H1 (cell line): ENCODE data around the gene METRNL. TPM values are rescaled to one million over a fixed set of nuclear protein-coding genes. Genes with fewer than 3 reads are reported as not detected.

Experiments
- CTCF ChIA-PET: fragments of 300-600 bp; sonication (Branson Sonifier 250); formaldehyde crosslinking; loops from one replicate; lab custom pipeline; 2021; ENCODE audit not compliant: partially characterized antibody; lab: Charles Lee
- POLR2A ChIA-PET: fragments of 300-600 bp; sonication (Branson Sonifier 250); formaldehyde crosslinking; loops from one replicate; lab custom pipeline; 2021; ENCODE audit warnings: inconsistent platforms; ENCODE audit not compliant: partially characterized antibody; lab: Charles Lee
- DNase-seq, 2 experiments: peaks; one replicate each; pipeline versions ENCODE4 v3.0.0 to v3.0.0-alpha.2; 2010 to 2022; ENCODE audit warnings: low spot score in 2 of 2, low read depth in 1 of 2, mixed read lengths in 1 of 2
- FAIRE-seq: peaks from 2 replicates; lab custom pipeline; 2011; peaks lifted over from hg19 to GRCh38; lab: Jason Lieb, UNC
- H2AFZ ChIP-seq: 2 replicates; pipeline ENCODE4 v1.8.1; 2012; ENCODE audit warnings: low read length, inconsistent platforms
- H2AK5ac ChIP-seq: 2 replicates; pipeline ENCODE4 v1.6.1; 2013; ENCODE audit warnings: low read depth, low read length
- H2BK120ac ChIP-seq: replicated peaks from 2 replicates; pipeline ENCODE3; 2013; ENCODE audit warnings: low read depth, low read length, inconsistent platforms
- H2BK12ac ChIP-seq: 2 replicates; pipeline ENCODE4 v1.6.1; 2013; ENCODE audit warnings: low read depth, low read length
- H2BK15ac ChIP-seq: 2 replicates; pipeline ENCODE4 v1.6.1; 2013; ENCODE audit warnings: low read length
- H2BK20ac ChIP-seq: 2 replicates; pipeline ENCODE4 v1.6.1; 2013; ENCODE audit warnings: low read length
- H2BK5ac ChIP-seq: 2 replicates; pipeline ENCODE4 v1.6.1; 2013; ENCODE audit warnings: low read depth, low read length
- H3K14ac ChIP-seq: 2 replicates; pipeline ENCODE4 v1.6.1; 2013; ENCODE audit warnings: inconsistent platforms; ENCODE audit not compliant: insufficient read length
- H3K18ac ChIP-seq: 2 replicates; pipeline ENCODE4 v1.6.1; 2013; ENCODE audit warnings: low read length; ENCODE audit errors: extremely low read depth
- H3K23ac ChIP-seq: 2 replicates; pipeline ENCODE4 v1.6.1; 2013; ENCODE audit warnings: inconsistent platforms; ENCODE audit not compliant: insufficient read length
- H3K23me2 ChIP-seq: 2 replicates; pipeline ENCODE4 v1.6.1; 2013; ENCODE audit warnings: low read depth, low read length
- H3K27ac ChIP-seq: 2 replicates; pipeline ENCODE4 v1.6.1; 2011; ENCODE audit warnings: low read depth, low read length, inconsistent platforms
- H3K27me3 ChIP-seq, 4 experiments: replicated peaks in 1 of 4; 1 replicate in 1 of 4; 2 replicates in 3 of 4; pipeline versions ENCODE4 v1.6.1 to v1.8.1; 2011 to 2013; ENCODE audit warnings: low read length in 3 of 4, mild to moderate bottlenecking in 3 of 4, inconsistent platforms in 2 of 4, mixed read lengths in 2 of 4, moderate library complexity in 1 of 4; ENCODE audit not compliant: control insufficient read depth in 3 of 4, insufficient read depth in 3 of 4; ENCODE audit errors: extremely low read depth in 1 of 4
- H3K36me3 ChIP-seq, 4 experiments: 2 replicates each; pipeline versions ENCODE4 v1.6.1 to v1.8.1; 2011 to 2013; ENCODE audit warnings: mild to moderate bottlenecking in 4 of 4, low read length in 3 of 4, moderate library complexity in 2 of 4, control low read depth in 1 of 4, inconsistent platforms in 1 of 4; ENCODE audit not compliant: insufficient read depth in 4 of 4, control insufficient read depth in 2 of 4
- H3K4ac ChIP-seq: replicated peaks from 2 replicates; pipeline ENCODE3; 2013; ENCODE audit warnings: low read length, low read depth, mixed read lengths, inconsistent platforms; ENCODE audit not compliant: insufficient read length
- H3K4me1 ChIP-seq, 4 experiments: replicated peaks in 1 of 4; 1 replicate in 1 of 4; 2 replicates in 3 of 4; pipeline versions ENCODE4 v1.6.1 to v1.8.1; 2011 to 2013; ENCODE audit warnings: low read length in 3 of 4, inconsistent platforms in 2 of 4, mixed read lengths in 1 of 4; ENCODE audit not compliant: insufficient read depth in 4 of 4, control insufficient read depth in 3 of 4
- H3K4me2 ChIP-seq, 2 experiments: 2 replicates each; pipeline versions ENCODE4 v1.6.1 to v1.8.1; 2011 to 2013; ENCODE audit warnings: low read depth in 2 of 2, low read length in 2 of 2, control low read depth in 1 of 2, inconsistent platforms in 1 of 2, mild to moderate bottlenecking in 1 of 2; ENCODE audit not compliant: insufficient read depth in 1 of 2
- H3K4me3 ChIP-seq, 4 experiments: fragments of 200-600, 300-600 bp in 1 of 4; sonication (generic), shearing (Covaris generic), sonication (Bioruptor Twin) in 1 of 4; 2 replicates each; pipeline versions ENCODE4 v1.5.1 to v1.8.1; 2011 to 2016; ENCODE audit warnings: low read length in 4 of 4, low read depth in 3 of 4, control low read depth in 2 of 4, inconsistent platforms in 2 of 4, mild to moderate bottlenecking in 2 of 4, mixed read lengths in 1 of 4, moderate library complexity in 1 of 4; ENCODE audit not compliant: insufficient read depth in 2 of 4; ENCODE audit errors: extremely low read depth in 1 of 4
- H3K56ac ChIP-seq: replicated peaks from 2 replicates; pipeline ENCODE3; 2013; ENCODE audit warnings: low read depth, mild to moderate bottlenecking, mixed read lengths, low read length, inconsistent platforms; ENCODE audit not compliant: insufficient read length
- H3K79me1 ChIP-seq: 2 replicates; pipeline ENCODE4 v1.6.1; 2013; ENCODE audit warnings: low read depth, low read length, control low read depth
- H3K79me2 ChIP-seq, 2 experiments: 2 replicates each; pipeline versions ENCODE4 v1.6.1 to v1.8.1; 2012 to 2013; ENCODE audit warnings: low read length in 2 of 2, mild to moderate bottlenecking in 2 of 2, inconsistent platforms in 1 of 2; ENCODE audit not compliant: insufficient read depth in 2 of 2, control insufficient read depth in 1 of 2
- H3K9ac ChIP-seq, 4 experiments: replicated peaks in 1 of 4; 1 replicate in 1 of 4; 2 replicates in 3 of 4; pipeline versions ENCODE4 v1.6.1 to v1.8.1; 2011 to 2013; ENCODE audit warnings: low read depth in 3 of 4, low read length in 3 of 4, control low read depth in 2 of 4, mild to moderate bottlenecking in 2 of 4, moderate library complexity in 2 of 4, inconsistent platforms in 1 of 4; ENCODE audit errors: extremely low read depth in 1 of 4
- H3K9me3 ChIP-seq, 2 experiments: 2 replicates each; pipeline versions ENCODE4 v1.6.1 to v1.8.1; 2012 to 2013; ENCODE audit warnings: mild to moderate bottlenecking in 2 of 2, moderate library complexity in 2 of 2, control low read depth in 1 of 2, inconsistent platforms in 1 of 2, low read depth in 1 of 2, low read length in 1 of 2, mixed read lengths in 1 of 2; ENCODE audit not compliant: insufficient read depth in 2 of 2
- H4K20me1 ChIP-seq, 2 experiments: replicated peaks in 1 of 2; 2 replicates each; pipeline versions ENCODE3 to v1.8.1; 2011 to 2013; ENCODE audit warnings: inconsistent platforms in 2 of 2, low read length in 2 of 2, mild to moderate bottlenecking in 1 of 2; ENCODE audit not compliant: insufficient read depth in 2 of 2, control insufficient read depth in 1 of 2
- H4K5ac ChIP-seq: 2 replicates; pipeline ENCODE4 v1.6.1; 2013; ENCODE audit warnings: low read length, low read depth, mixed read lengths, inconsistent platforms; ENCODE audit not compliant: insufficient read length
- H4K8ac ChIP-seq: 2 replicates; pipeline ENCODE4 v1.8.0; 2013; ENCODE audit warnings: mild to moderate bottlenecking, moderate library complexity, low read length, inconsistent platforms; ENCODE audit not compliant: insufficient read depth; ENCODE audit errors: extremely low read depth
- H4K91ac ChIP-seq: replicated peaks from 2 replicates; pipeline ENCODE3; 2013; ENCODE audit warnings: low read length, mixed read lengths, inconsistent platforms; ENCODE audit not compliant: insufficient read length
- BRCA1 ChIP-seq: IDR thresholded peaks from 2 replicates; pipeline ENCODE4 v1.6.1; 2012; ENCODE audit warnings: low read depth, low read length, improper control_type of control experiment
- CREB1 ChIP-seq: IDR thresholded peaks from 2 replicates; pipeline ENCODE4 v1.6.1; 2012; ENCODE audit warnings: inconsistent platforms
- CTBP2 ChIP-seq: IDR thresholded peaks from 2 replicates; pipeline ENCODE4 v1.7.0; 2011; ENCODE audit warnings: borderline replicate concordance, mild to moderate bottlenecking, moderate library complexity, mixed read lengths, low read length; ENCODE audit not compliant: insufficient read depth, insufficient read length
- CTCF ChIP-seq, 3 experiments: IDR thresholded peaks; 1 replicate in 2 of 3; 2 replicates in 1 of 3; pipeline versions ENCODE4 v1.5.1 to v1.6.1; 2011; ENCODE audit warnings: low read length in 3 of 3, mild to moderate bottlenecking in 3 of 3, inconsistent platforms in 2 of 3, low read depth in 1 of 3, moderate library complexity in 1 of 3; ENCODE audit not compliant: insufficient read depth in 1 of 3; ENCODE audit errors: control extremely low read depth in 1 of 3
- EGR1 ChIP-seq: IDR thresholded peaks from 2 replicates; pipeline ENCODE4 v1.6.1; 2011; ENCODE audit warnings: low read depth, low read length, borderline replicate concordance
- FOSL1 ChIP-seq: IDR thresholded peaks from 2 replicates; pipeline ENCODE4 v1.6.1; 2011; ENCODE audit warnings: mild to moderate bottlenecking, low read depth, low read length, moderate library complexity; ENCODE audit not compliant: insufficient read depth
- POLR2A ChIP-seq, 2 experiments: IDR thresholded peaks; 1 replicate in 1 of 2; 2 replicates in 1 of 2; pipeline ENCODE4 v1.6.1; 2011; ENCODE audit warnings: low read depth in 2 of 2, low read length in 2 of 2, mild to moderate bottlenecking in 2 of 2; ENCODE audit errors: control extremely low read depth in 1 of 2
- RNF2 ChIP-seq: fragments of 200-900, 300-1000 bp; sonication (generic); IDR thresholded peaks from 2 replicates; pipeline ENCODE4 v1.7.1; 2016; ENCODE audit warnings: borderline replicate concordance, low read depth, mild to moderate bottlenecking, antibody characterized with exemption, low read length; ENCODE audit not compliant: poor library complexity, severe bottlenecking; ENCODE audit errors: missing control alignments
- WGBS, 2 experiments: shearing (Covaris generic) in 1 of 2; methylation state at CpG; one replicate each; pipeline versions ENCODE4 v1.1.6 to v1.1.7; 2013 to 2015; ENCODE audit warnings: low lambda C conversion rate in 2 of 2, mixed read lengths in 2 of 2, inconsistent platforms in 1 of 2, low coverage in 1 of 2, missing lambda C conversion rate in 1 of 2; ENCODE audit not compliant: insufficient replicate concordance in 2 of 2, insufficient coverage in 1 of 2, insufficient read length in 1 of 2; ENCODE audit errors: extremely low coverage in 1 of 2, missing lambda C conversion rate in 1 of 2; 5-methylcytosine and 5-hydroxymethylcytosine counted together
- polyA plus RNA-seq, 7 experiments: library from polyadenylated mRNA; depleted of rRNA in 3 of 7; stranded (reverse) in 5 of 7; unstranded in 2 of 7; fragments of >200 nt in 5 of 7; fragments of 200-250 nt in 2 of 7; gene quantifications; 1 replicate in 5 of 7; 2 replicates in 1 of 7; 4 replicates in 1 of 7; pipeline versions ENCODE4 v1.2.1 to v1.2.3, GENCODE V29; 2011 to 2013; ENCODE audit warnings: missing spikeins in 2 of 7, mixed read lengths in 2 of 7
- total RNA-seq: library from RNA; stranded (reverse); fragmentation: NEBNext Ultra II Directional; extraction: Animal tissue kit (Norgen Biotek cat#: 25700); gene quantifications from 2 replicates; pipeline ENCODE4 v1.2.1, GENCODE V29; 2021

METRNL gene
- total and polyA plus RNA-seq, 2 of the 8 experiments (the other 6 are each of a cell fraction or from before 2014, with no cell fraction given) = 13.9 to 14.2 TPM

- Histone ChIP-seq H2AFZ (no peak overlapping the region), H3K79me2 (no peaks in the 10 kb centered on the region), H3K14ac (no peak overlapping the region), H3K4ac (no peak overlapping the region), H2BK120ac (no peak overlapping the region), H3K79me1 (no peaks in the 10 kb centered on the region; the same call in 1 of the 2 replicates), H3K23me2 (no peaks in the 10 kb centered on the region), H4K20me1 (no peaks in the 10 kb centered on the region), H3K18ac (no peak overlapping the region), H2BK5ac (no peak overlapping the region)
- POLR2A ChIA-PET = interaction anchor here (1.0 kb wide), 1 partner anchor 22 kb away, joined by 5 read pairs; no protein-coding TSS in a partner anchor
- WGBS, 2 experiments = 89% methylated on average over 22 of the region's 22 CpGs; no CpG with 5 or more reads in 1 of the 2 experiments
- no peak for DNase-seq
- no peak for TF ChIP-seq CTCF (IDR thresholded peaks at IDR 0.05; ENCODE audit: control extremely low read depth in 1 of 3, insufficient read depth in 1 of 3, low read depth in 1 of 3, low read length in 3 of 3)
- no peak for TF ChIP-seq EGR1
- TF ChIP-seq POLR2A (IDR thresholded peaks at IDR 0.05; ENCODE audit: control extremely low read depth in 1 of 2, low read depth in 2 of 2, low read length in 2 of 2) = no peak
- TF ChIP-seq BRCA1 = no peak
- TF ChIP-seq CREB1 = no peak
- no peak for TF ChIP-seq FOSL1
- no peak for TF ChIP-seq RNF2
- TF ChIP-seq CTBP2 = no peak
- TF ChIP-seq, all 59 proteins: peak for 0
- CTCF ChIA-PET = interaction anchor here (0.9 to 3.7 kb wide), 4 partner anchors 11 to 192 kb away, joined by 3 to 18 read pairs (median 5); no protein-coding TSS in a partner anchor
- H2AK5ac ChIP-seq = no peak overlapping the region
- H3K4me1 ChIP-seq = peaks cover 0 to 5% (median 0%) of the 10 kb centered on the region in 4 experiments; a peak in 3 of 7 replicates
- H4K8ac ChIP-seq = no peak overlapping the region; the same call in 1 of the 2 replicates
- H3K4me2 ChIP-seq = no peak overlapping the region
- H3K36me3 ChIP-seq = no peaks in the 10 kb centered on the region
- H3K9ac ChIP-seq = no peak overlapping the region
- H3K23ac ChIP-seq = no peak overlapping the region
- H3K56ac ChIP-seq = no peak overlapping the region
- no peak overlapping the region for H3K4me3 ChIP-seq
- no peak overlapping the region for H3K27ac ChIP-seq
- no peak for FAIRE-seq
- H2BK20ac ChIP-seq = no peak overlapping the region
- no peaks in the 10 kb centered on the region for H3K27me3 ChIP-seq
- H3K9me3 ChIP-seq = peaks cover 10 to 31% of the 10 kb centered on the region in 2 experiments; a peak in 3 of 4 replicates
- no peak overlapping the region for H4K91ac ChIP-seq
- H2BK12ac ChIP-seq = no peak overlapping the region
- no peak overlapping the region for H4K5ac ChIP-seq
- no peak overlapping the region for H2BK15ac ChIP-seq
Measured at GRCh38 chr17:83106056-83106588, 26.7 kb downstream of the METRNL start.
